Astrocyte (in vitro differentiated cells and primary cell): ENCODE measurements around the gene NDUFA3. TPM values are rescaled to one million over a fixed set of nuclear protein-coding genes. Genes with fewer than 3 reads are reported as not detected.

Experiments used
- DNase-seq: peaks from one replicate; pipeline ENCODE4 v3.0.0-alpha.2; 2010; ENCODE audit warnings: low read depth
- FAIRE-seq: peaks from 2 replicates; lab custom pipeline; 2011; peaks lifted over from hg19 to GRCh38; lab: Jason Lieb, UNC
- H2AFZ ChIP-seq: 2 replicates; pipeline ENCODE4 v1.6.0; 2012; ENCODE audit warnings: low read depth, low read length, inconsistent platforms
- H3K27ac ChIP-seq: 2 replicates; pipeline ENCODE4 v1.5.1; 2011; ENCODE audit warnings: low read depth, low read length, inconsistent platforms
- H3K27me3 ChIP-seq: 2 replicates; pipeline ENCODE4 v1.6.0; 2011; ENCODE audit warnings: low read length, inconsistent platforms; ENCODE audit not compliant: insufficient read depth
- H3K36me3 ChIP-seq: 2 replicates; pipeline ENCODE4 v1.5.1; 2011; ENCODE audit warnings: low read length, inconsistent platforms; ENCODE audit not compliant: insufficient read depth
- H3K4me1 ChIP-seq: 2 replicates; pipeline ENCODE4 v1.5.1; 2011; ENCODE audit warnings: low read length, inconsistent platforms; ENCODE audit not compliant: insufficient read depth
- H3K4me2 ChIP-seq: 2 replicates; pipeline ENCODE4 v1.6.0; 2012; ENCODE audit warnings: low read length, inconsistent platforms
- H3K4me3 ChIP-seq: 2 replicates; pipeline ENCODE4 v1.5.1; 2011; ENCODE audit warnings: low read depth, mild to moderate bottlenecking, low read length, inconsistent platforms; ENCODE audit not compliant: insufficient read depth
- H3K79me2 ChIP-seq: 2 replicates; pipeline ENCODE4 v1.6.0; 2012; ENCODE audit warnings: mild to moderate bottlenecking, low read length, inconsistent platforms; ENCODE audit not compliant: insufficient read depth
- H3K9ac ChIP-seq: 2 replicates; pipeline ENCODE4 v1.6.0; 2012; ENCODE audit warnings: mild to moderate bottlenecking, low read length, inconsistent platforms
- H3K9me3 ChIP-seq: 2 replicates; pipeline ENCODE4 v1.5.1; 2012; ENCODE audit warnings: low read depth, mild to moderate bottlenecking, low read length, inconsistent platforms; ENCODE audit not compliant: insufficient read depth
- H4K20me1 ChIP-seq: 2 replicates; pipeline ENCODE4 v1.6.0; 2012; ENCODE audit warnings: low read length, inconsistent platforms; ENCODE audit not compliant: insufficient read depth
- H3K27ac Mint-ChIP-seq: one replicate; pipeline ENCODE4 v1.8.0; 2021; ENCODE audit warnings: mild to moderate bottlenecking, mixed read lengths; ENCODE audit not compliant: unreplicated experiment
- H3K27me3 Mint-ChIP-seq: one replicate; pipeline ENCODE4 v1.8.0; 2021; ENCODE audit warnings: low read depth, mixed read lengths; ENCODE audit not compliant: unreplicated experiment
- H3K36me3 Mint-ChIP-seq: one replicate; pipeline ENCODE4 v1.8.0; 2021; ENCODE audit warnings: low read depth, mixed read lengths; ENCODE audit not compliant: unreplicated experiment
- H3K4me1 Mint-ChIP-seq: one replicate; pipeline ENCODE4 v1.8.0; 2021; ENCODE audit warnings: low read depth, mixed read lengths; ENCODE audit not compliant: unreplicated experiment
- H3K4me3 Mint-ChIP-seq: one replicate; pipeline ENCODE4 v1.8.0; 2021; ENCODE audit warnings: mild to moderate bottlenecking, moderate library complexity, mixed read lengths; ENCODE audit not compliant: unreplicated experiment
- H3K9me3 Mint-ChIP-seq: one replicate; pipeline ENCODE4 v1.8.0; 2021; ENCODE audit warnings: mild to moderate bottlenecking, mixed read lengths; ENCODE audit not compliant: unreplicated experiment
- CTCF ChIP-seq: IDR thresholded peaks from 2 replicates; pipeline ENCODE4 v1.5.1; 2011; ENCODE audit warnings: low read depth, mild to moderate bottlenecking, inconsistent platforms, low read length, moderate library complexity; ENCODE audit not compliant: insufficient read depth
- EZH2 ChIP-seq: IDR thresholded peaks from 2 replicates; pipeline ENCODE4 v1.6.1; 2012; ENCODE audit warnings: mild to moderate bottlenecking, low read length, inconsistent platforms; ENCODE audit not compliant: insufficient read depth
- total RNA-seq: library from RNA; stranded (reverse); gene quantifications from 2 replicates; pipeline ENCODE4 v1.2.1, GENCODE V29; 2021

The NDUFA3 gene
- total RNA-seq, 1 donor from 2014 or later: 99.2 TPM

- Histone ChIP-seq H3K27me3 (no peaks in the 10 kb centered on the region), H3K9ac (peak overlapping the region; percentile 74), H3K4me1 (peaks cover 14% of the 10 kb centered on the region), H3K27ac (peak overlapping the region; percentile 17), H3K4me3 (peak overlapping the region; percentile 68), H3K79me2 (peaks cover 38% of the 10 kb centered on the region), H4K20me1 (peaks cover 29% of the 10 kb centered on the region), H3K4me2 (peak overlapping the region; percentile 95), H2AFZ (peak overlapping the region; percentile 67), H3K9me3 (no peaks in the 10 kb centered on the region), H3K36me3 (peaks cover 2% of the 10 kb centered on the region)
- H3K27ac Mint-ChIP-seq: peak overlapping the region; percentile 87
- H3K27me3 Mint-ChIP-seq: no peaks in the 10 kb centered on the region
- FAIRE-seq: no peak
- H3K4me1 Mint-ChIP-seq: peaks cover 11% of the 10 kb centered on the region
- peaks cover 10% of the 10 kb centered on the region for H3K36me3 Mint-ChIP-seq
- TF ChIP-seq CTCF (no peak), EZH2 (no peak)
- H3K9me3 Mint-ChIP-seq: no peaks in the 10 kb centered on the region
- DNase-seq: no peak
- H3K4me3 Mint-ChIP-seq: peak overlapping the region; percentile 87
These were observed 33.6 kb downstream of the NDUFA3 start for GRCh38 chr19:54136086-54136863.

- H3K27ac ChIP-seq: peak overlapping the region; percentile 92
- Mint-ChIP-seq H3K4me1 (peaks cover 18% of the 10 kb centered on the region), H3K27ac (peak overlapping the region; percentile 87), H3K27me3 (no peaks in the 10 kb centered on the region), H3K36me3 (peaks cover 10% of the 10 kb centered on the region), H3K4me3 (peak overlapping the region; percentile 87), H3K9me3 (no peaks in the 10 kb centered on the region)
- H3K36me3 ChIP-seq: peaks cover under 1% of the 10 kb centered on the region
- H3K4me3 ChIP-seq: peak overlapping the region; percentile 72
- H3K4me2 ChIP-seq: peak overlapping the region; percentile 95
- no peaks in the 10 kb centered on the region for H3K9me3 ChIP-seq
- peak overlapping the region; percentile 98 for H3K9ac ChIP-seq
- DNase-seq (peak; percentile 100), FAIRE-seq (peak; percentile 68)
- no peak for TF ChIP-seq EZH2
- peak overlapping the region; percentile 67 for H2AFZ ChIP-seq
- peaks cover 46% of the 10 kb centered on the region for H3K79me2 ChIP-seq
- peaks cover 15% of the 10 kb centered on the region for H3K4me1 ChIP-seq
- H3K27me3 ChIP-seq: no peaks in the 10 kb centered on the region
- peaks cover 37% of the 10 kb centered on the region for H4K20me1 ChIP-seq
These were observed 34.4 kb downstream of the NDUFA3 start for GRCh38 chr19:54136864-54137698.

- peak within 1 kb of the TSS; percentile 87 for H3K27ac Mint-ChIP-seq
- no peaks in the 10 kb centered on the region for H3K27me3 Mint-ChIP-seq
- Histone ChIP-seq H3K9ac (peak within 1 kb of the TSS; percentile 98), H2AFZ (peak within 1 kb of the TSS; percentile 67), H3K4me3 (peak within 1 kb of the TSS; percentile 72), H3K36me3 (peaks cover 8% of the 10 kb centered on the region), H3K27ac (peak within 1 kb of the TSS; percentile 92), H4K20me1 (peaks cover 45% of the 10 kb centered on the region), H3K4me2 (peak within 1 kb of the TSS; percentile 95), H3K79me2 (peaks cover 54% of the 10 kb centered on the region), H3K27me3 (no peaks in the 10 kb centered on the region), H3K4me1 (peaks cover 21% of the 10 kb centered on the region), H3K9me3 (no peaks in the 10 kb centered on the region)
- H3K9me3 Mint-ChIP-seq: no peaks in the 10 kb centered on the region
- TF ChIP-seq CTCF (no peak), EZH2 (no peak)
- peak within 1 kb of the TSS; percentile 92 for H3K4me3 Mint-ChIP-seq
- no peak for FAIRE-seq
- H3K4me1 Mint-ChIP-seq: peaks cover 23% of the 10 kb centered on the region
- no peak for DNase-seq
- peaks cover 15% of the 10 kb centered on the region for H3K36me3 Mint-ChIP-seq
These were observed 35.2 kb downstream of the NDUFA3 start, which contains the start of gene CNOT3 for GRCh38 chr19:54137699-54138488. Gene CNOT3, plus strand, starts transcription at chr19:54137762. Its CDS starts 5,217 bp downstream, at chr19:54142979.
